NB4 (cell line): ENCODE measurements around the gene BICRAL.

ENCODE experiments used
- DNase-seq: peaks from one replicate; pipeline ENCODE4 v3.0.0; 2010; ENCODE audit warnings: low read depth
- H3K4me3 ChIP-seq: one replicate; pipeline ENCODE4 v1.5.1; 2011; ENCODE audit warnings: mild to moderate bottlenecking, low read depth, low read length, moderate library complexity
- CTCF ChIP-seq: IDR thresholded peaks from one replicate; pipeline ENCODE4 v1.5.1; 2012; ENCODE audit warnings: low read depth, low read length
- MAX ChIP-seq: IDR thresholded peaks from 2 replicates; pipeline ENCODE4 v1.6.1; 2011; ENCODE audit warnings: low read depth, low read length
- MYC ChIP-seq: IDR thresholded peaks from 2 replicates; pipeline ENCODE4 v1.6.1; 2011; ENCODE audit warnings: low read depth, low read length
- POLR2A ChIP-seq: IDR thresholded peaks from 2 replicates; pipeline ENCODE4 v1.6.1; 2011; ENCODE audit warnings: mild to moderate bottlenecking; ENCODE audit not compliant: insufficient read length; ENCODE audit errors: extremely low read depth

The BICRAL gene

GRCh38 chr6:42904467-42904866 lies 122.6 kb downstream of the BICRAL start:
- no peak for DNase-seq
- TF ChIP-seq MAX (no peak), CTCF (no peak), POLR2A (no peak), MYC (no peak)
- H3K4me3 ChIP-seq = no peak overlapping the region

- TF ChIP-seq CTCF (no peak), MYC (no peak), POLR2A (no peak), MAX (no peak)
- H3K4me3 ChIP-seq = no peak overlapping the region
- DNase-seq = no peak
Observed at GRCh38 chr6:42907336-42907735, 125.5 kb downstream of the BICRAL start.

- DNase-seq = no peak
- TF ChIP-seq MAX (no peak), POLR2A (no peak), CTCF (no peak), MYC (no peak)
- no peak overlapping the region for H3K4me3 ChIP-seq
Observed at GRCh38 chr6:42909835-42910234, 128.0 kb downstream of the BICRAL start.

GRCh38 chr6:42911171-42912021 lies 129.5 kb downstream of the BICRAL start:
- H3K4me3 ChIP-seq = no peak overlapping the region
- no peak for DNase-seq
- TF ChIP-seq MYC = no peak
- TF ChIP-seq CTCF = no peak
- no peak for TF ChIP-seq POLR2A
- TF ChIP-seq MAX = no peak

- DNase-seq = no peak
- no peak for TF ChIP-seq MYC
- no peak for TF ChIP-seq CTCF
- no peak for TF ChIP-seq MAX
- TF ChIP-seq POLR2A = no peak
- no peak overlapping the region for H3K4me3 ChIP-seq
Observed at GRCh38 chr6:42914546-42914945, 132.7 kb downstream of the BICRAL start.
